Prostate gland (tissue), 2 donors: ENCODE results near the gene IFI27L2.

Source experiments
- POLR2A ChIP-seq: fragments of 450-650 bp; IDR thresholded peaks from one replicate; pipeline ENCODE4 v1.6.1; 2016; ENCODE audit warnings: antibody characterized with exemption, mild to moderate bottlenecking
- TF ChIP-seq, protein P1 (sequence below), 4 experiments: fragments of 200-600 bp in 2 of 4; fragments of 450-650 bp in 2 of 4; sonication (generic) in 2 of 4; IDR thresholded peaks; 1 replicate in 3 of 4; 2 replicates in 1 of 4; pipeline ENCODE4 v1.5.1; 2016 to 2019; ENCODE audit warnings: antibody characterized with exemption in 4 of 4, mild to moderate bottlenecking in 2 of 4, moderate library complexity in 2 of 4

DNA sequence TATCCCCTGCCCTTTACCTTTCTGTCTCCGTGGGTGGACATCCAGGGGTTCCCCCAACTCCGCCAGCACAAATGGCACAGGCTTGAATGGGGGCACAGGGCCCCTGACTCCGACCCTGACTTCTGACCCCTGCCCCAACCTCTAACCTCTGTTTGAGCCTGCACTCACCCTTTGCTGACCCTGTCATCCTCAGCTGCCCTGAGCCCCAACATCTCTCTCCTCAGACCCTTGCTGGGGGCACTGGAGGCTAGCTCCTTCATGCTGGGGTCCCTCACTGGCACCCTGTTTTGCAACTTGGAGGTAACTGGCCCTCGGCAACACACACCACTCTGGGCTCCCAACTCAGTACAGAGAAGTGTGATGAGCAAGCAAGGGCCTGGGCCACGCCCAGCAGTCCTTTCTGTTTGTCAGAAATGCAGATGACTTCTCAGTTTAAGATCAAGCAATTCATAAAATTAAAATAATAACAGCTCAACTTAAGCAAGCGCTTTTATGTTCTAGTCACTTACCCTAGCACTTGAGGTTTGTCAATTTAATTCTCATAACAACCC, 16.8 kb downstream of the IFI27L2 start:
- TF ChIP-seq, protein P1, sequence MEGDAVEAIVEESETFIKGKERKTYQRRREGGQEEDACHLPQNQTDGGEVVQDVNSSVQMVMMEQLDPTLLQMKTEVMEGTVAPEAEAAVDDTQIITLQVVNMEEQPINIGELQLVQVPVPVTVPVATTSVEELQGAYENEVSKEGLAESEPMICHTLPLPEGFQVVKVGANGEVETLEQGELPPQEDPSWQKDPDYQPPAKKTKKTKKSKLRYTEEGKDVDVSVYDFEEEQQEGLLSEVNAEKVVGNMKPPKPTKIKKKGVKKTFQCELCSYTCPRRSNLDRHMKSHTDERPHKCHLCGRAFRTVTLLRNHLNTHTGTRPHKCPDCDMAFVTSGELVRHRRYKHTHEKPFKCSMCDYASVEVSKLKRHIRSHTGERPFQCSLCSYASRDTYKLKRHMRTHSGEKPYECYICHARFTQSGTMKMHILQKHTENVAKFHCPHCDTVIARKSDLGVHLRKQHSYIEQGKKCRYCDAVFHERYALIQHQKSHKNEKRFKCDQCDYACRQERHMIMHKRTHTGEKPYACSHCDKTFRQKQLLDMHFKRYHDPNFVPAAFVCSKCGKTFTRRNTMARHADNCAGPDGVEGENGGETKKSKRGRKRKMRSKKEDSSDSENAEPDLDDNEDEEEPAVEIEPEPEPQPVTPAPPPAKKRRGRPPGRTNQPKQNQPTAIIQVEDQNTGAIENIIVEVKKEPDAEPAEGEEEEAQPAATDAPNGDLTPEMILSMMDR (IDR thresholded peaks at IDR 0.05) = no peak
- no peak for TF ChIP-seq POLR2A
